ENCODE data around the gene PDK1. TPM values are rescaled to one million over a fixed set of nuclear protein-coding genes. Genes with fewer than 3 reads are reported as not detected.
"Not testable (repeated sequence)": the region's sequence is repeated elsewhere in the genome, so short reads cannot be mapped to it uniquely, and the experiment has no call there.

The PDK1 gene
- total RNA-seq, 1 experiment from 2014 or later: 74.7 TPM

DNA sequence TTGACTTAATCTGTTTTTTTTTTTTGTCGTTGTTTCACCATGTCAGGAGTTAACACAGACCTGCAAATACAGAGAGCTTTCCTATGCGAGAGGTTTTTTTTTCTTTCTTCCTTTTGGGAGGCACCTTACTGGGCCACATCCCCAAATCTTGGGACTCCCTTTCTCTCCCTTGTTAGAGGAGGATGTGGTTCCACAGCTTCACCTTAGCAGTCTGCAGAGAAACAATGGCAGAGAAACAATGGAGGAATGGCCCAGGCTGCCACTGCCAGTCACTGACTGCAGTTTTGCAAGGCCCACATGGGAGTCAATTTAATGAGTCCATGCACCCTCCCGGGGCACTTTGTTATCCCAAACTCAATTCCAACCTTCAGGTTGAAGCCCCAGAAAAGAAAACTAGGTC lies 20.8 kb upstream of the PDK1 start:
- H3K4me3 Mint-ChIP-seq: peak overlapping the region; percentile 38 to 41; a peak in 3 of 5 replicates
- Histone ChIP-seq H2AK5ac (ENCODE audit: insufficient read length, low read length) (no peak overlapping the region), H2BK5ac (ENCODE audit: insufficient read length, low read length) (no peak overlapping the region), H3K56ac (ENCODE audit: insufficient read length, low read depth, low read length) (no peak overlapping the region), H3K14ac (ENCODE audit: insufficient read depth, low read length) (no peak overlapping the region), H3K23me2 (ENCODE audit: insufficient read length, low read depth, low read length, poor library complexity, severe bottlenecking) (no peaks in the 10 kb centered on the region), H3K4ac (ENCODE audit: low read depth, low read length) (no peak overlapping the region), H4K91ac (ENCODE audit: insufficient read length, low read depth, low read length) (no peak overlapping the region), H4K5ac (ENCODE audit: insufficient read length, low read depth, low read length) (no peak overlapping the region), H3K4me1 (ENCODE audit: insufficient read depth, low read length) (peaks cover 16% of the 10 kb centered on the region), H4K20me1 (ENCODE audit: control insufficient read depth, insufficient read depth, insufficient read length) (no peaks in the 10 kb centered on the region), H3K79me2 (ENCODE audit: insufficient read depth, low read length) (no peaks in the 10 kb centered on the region), H3K18ac (ENCODE audit: insufficient read length, low read depth, low read length) (no peak overlapping the region), H2BK120ac (ENCODE audit: low read depth, low read length, poor library complexity, severe bottlenecking) (no peak overlapping the region), H2BK15ac (ENCODE audit: low read depth, low read length) (0 out of 2 replicates have a peak overlapping the region, but pooled peaks have one; percentile 54), H3K79me1 (ENCODE audit: insufficient read depth, low read depth, low read length, poor library complexity, severe bottlenecking) (no peaks in the 10 kb centered on the region), H3K27me3 (ENCODE audit: insufficient read depth, low read length) (no peaks in the 10 kb centered on the region), H3T11ph (ENCODE audit: low read length) (no peak overlapping the region), H3K27ac (ENCODE audit: insufficient read length, low read depth, low read length) (peak overlapping the region; percentile 18), H3K23ac (ENCODE audit: insufficient read length, low read depth, low read length) (no peak overlapping the region), H3K4me2 (ENCODE audit: insufficient read depth, insufficient read length, low read length) (no peak overlapping the region), H2BK12ac (ENCODE audit: insufficient read length, low read depth, low read length) (no peak overlapping the region), H2AFZ (ENCODE audit: low read length) (no peak overlapping the region), H4K8ac (replicated peaks; ENCODE audit: insufficient read length, low read depth, low read length) (no peak overlapping the region), H3K9me3 (ENCODE audit: control insufficient read depth, low read depth, low read length) (peaks cover 25% of the 10 kb centered on the region), H2BK20ac (ENCODE audit: low read depth, low read length, poor library complexity, severe bottlenecking) (no peak overlapping the region), H3K9ac (ENCODE audit: extremely low read depth, insufficient read length, low read length) (no peak overlapping the region)
- WGBS (ENCODE audit: extremely low coverage, insufficient read length, low lambda C conversion rate): no CpG with 5 or more reads among the region's 3 CpGs
- H3K36me3 Mint-ChIP-seq (ENCODE audit: insufficient read depth in 1 of 3, low read depth in 3 of 3): peaks cover 45 to 53% (median 52%) of the 10 kb centered on the region in 3 experiments
- H3K9me3 Mint-ChIP-seq: peaks cover 56 to 69% of the 10 kb centered on the region in 2 experiments
- no peaks in the 10 kb centered on the region; the same call in none of the 2 replicates for H3K27me3 Mint-ChIP-seq (ENCODE audit: low read depth)
- peaks cover 40 to 43% of the 10 kb centered on the region in 2 experiments for H3K4me1 Mint-ChIP-seq
- TF ChIP-seq CTCF (conservative IDR thresholded peaks at IDR 0.05): no peak
- peak overlapping the region; percentile 95 to 96 (median 95) for H3K27ac Mint-ChIP-seq
- DNase-seq: no peak

DNA sequence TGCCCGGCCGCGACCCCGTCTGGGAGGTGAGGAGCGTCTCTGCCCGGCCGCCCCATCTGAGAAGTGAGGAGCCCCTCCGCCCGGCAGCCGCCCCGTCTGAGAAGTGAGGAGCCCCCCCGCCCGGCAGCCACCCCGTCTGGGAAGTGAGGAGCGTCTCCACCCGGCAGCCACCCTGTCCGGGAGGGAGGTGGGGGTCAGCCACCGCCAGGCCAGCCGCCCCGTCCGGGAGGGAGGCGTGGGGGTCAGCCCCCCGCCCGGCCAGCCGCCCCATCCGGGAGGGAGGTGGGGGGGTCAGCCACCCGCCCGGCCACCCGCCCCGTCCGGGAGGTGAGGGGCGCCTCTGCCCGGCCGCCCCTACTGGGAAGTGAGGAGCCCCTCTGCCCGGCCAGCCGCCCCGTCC lies 18.0 kb upstream of the PDK1 start:
- not testable (repeated sequence) for H2BK20ac ChIP-seq (ENCODE audit: low read depth, low read length, poor library complexity, severe bottlenecking); H2BK15ac ChIP-seq (ENCODE audit: low read depth, low read length); H2BK120ac ChIP-seq (ENCODE audit: low read depth, low read length, poor library complexity, severe bottlenecking); H3K14ac ChIP-seq (ENCODE audit: insufficient read depth, low read length); H3K4me2 ChIP-seq (ENCODE audit: insufficient read depth, insufficient read length, low read length); H3K79me1 ChIP-seq (ENCODE audit: insufficient read depth, low read depth, low read length, poor library complexity, severe bottlenecking); H3K4ac ChIP-seq (ENCODE audit: low read depth, low read length); H4K5ac ChIP-seq (ENCODE audit: insufficient read length, low read depth, low read length); H4K8ac ChIP-seq (replicated peaks; ENCODE audit: insufficient read length, low read depth, low read length); H4K91ac ChIP-seq (ENCODE audit: insufficient read length, low read depth, low read length); H4K20me1 ChIP-seq (ENCODE audit: control insufficient read depth, insufficient read depth, insufficient read length); H3K23ac ChIP-seq (ENCODE audit: insufficient read length, low read depth, low read length); H3K27me3 Mint-ChIP-seq (ENCODE audit: low read depth); H3K4me3 Mint-ChIP-seq; H2BK5ac ChIP-seq (ENCODE audit: insufficient read length, low read length); H3K56ac ChIP-seq (ENCODE audit: insufficient read length, low read depth, low read length); H2BK12ac ChIP-seq (ENCODE audit: insufficient read length, low read depth, low read length); DNase-seq; H3K27ac Mint-ChIP-seq; H3K18ac ChIP-seq (ENCODE audit: insufficient read length, low read depth, low read length); H3K9ac ChIP-seq (ENCODE audit: extremely low read depth, insufficient read length, low read length); H3K27me3 ChIP-seq (ENCODE audit: insufficient read depth, low read length); H3T11ph ChIP-seq (ENCODE audit: low read length); H3K23me2 ChIP-seq (ENCODE audit: insufficient read length, low read depth, low read length, poor library complexity, severe bottlenecking); H2AFZ ChIP-seq (ENCODE audit: low read length); H3K79me2 ChIP-seq (ENCODE audit: insufficient read depth, low read length); H3K27ac ChIP-seq (ENCODE audit: insufficient read length, low read depth, low read length); H2AK5ac ChIP-seq (ENCODE audit: insufficient read length, low read length)
- H3K36me3 Mint-ChIP-seq (ENCODE audit: insufficient read depth in 1 of 3, low read depth in 3 of 3): peaks cover 59 to 64% (median 60%) of the 10 kb centered on the region in 3 experiments
- Histone ChIP-seq H3K9me3 (ENCODE audit: control insufficient read depth, low read depth, low read length) (peaks cover 25% of the 10 kb centered on the region), H3K4me1 (ENCODE audit: insufficient read depth, low read length) (peaks cover 16% of the 10 kb centered on the region)
- WGBS (ENCODE audit: extremely low coverage, insufficient read length, low lambda C conversion rate): no CpG with 5 or more reads among the region's 37 CpGs
- H3K9me3 Mint-ChIP-seq: peaks cover 67 to 77% of the 10 kb centered on the region in 2 experiments
- H3K4me1 Mint-ChIP-seq: peaks cover 30 to 31% of the 10 kb centered on the region in 2 experiments
